Keratinocyte (primary cell): Measurements from ENCODE around the gene ACBD7. TPM values are rescaled to one million over a fixed set of nuclear protein-coding genes. Genes with fewer than 3 reads are reported as not detected.

Source experiments
- DNase-seq: peaks from one replicate; pipeline ENCODE4 v3.0.0-alpha.2; 2011; ENCODE audit warnings: low read depth, missing footprints, low spot score
- FAIRE-seq: peaks from 2 replicates; lab custom pipeline; 2011; peaks lifted over from hg19 to GRCh38; lab: Jason Lieb, UNC
- H2AFZ ChIP-seq: 2 replicates; pipeline ENCODE4 v1.6.0; 2012; ENCODE audit warnings: low read length, control low read depth, inconsistent platforms; ENCODE audit not compliant: control insufficient read depth
- H3K27ac ChIP-seq: 2 replicates; pipeline ENCODE4 v1.5.1; 2011; ENCODE audit warnings: low read length; ENCODE audit not compliant: control insufficient read depth, insufficient read depth
- H3K27me3 ChIP-seq: 3 replicates; pipeline ENCODE4 v1.6.0; 2011; ENCODE audit warnings: low read length; ENCODE audit not compliant: control insufficient read depth, insufficient read depth; ENCODE audit errors: extremely low read depth
- H3K36me3 ChIP-seq, 2 experiments: 2 replicates in 1 of 2; 3 replicates in 1 of 2; pipeline ENCODE4 v1.5.1; 2011; ENCODE audit warnings: low read length in 2 of 2, mild to moderate bottlenecking in 1 of 2; ENCODE audit not compliant: control insufficient read depth in 2 of 2, insufficient read depth in 2 of 2; ENCODE audit errors: extremely low read depth in 1 of 2
- H3K4me1 ChIP-seq: 3 replicates; pipeline ENCODE4 v1.5.1; 2011; ENCODE audit warnings: low read length; ENCODE audit not compliant: control insufficient read depth, insufficient read depth; ENCODE audit errors: extremely low read depth
- H3K4me2 ChIP-seq: 3 replicates; pipeline ENCODE4 v1.6.0; 2011; ENCODE audit warnings: low read depth, low read length; ENCODE audit not compliant: control insufficient read depth, insufficient read depth; ENCODE audit errors: extremely low read depth
- H3K4me3 ChIP-seq, 3 experiments: fragments of 200-600 bp in 1 of 3; sonication (generic) in 1 of 3; 2 replicates in 2 of 3; 3 replicates in 1 of 3; pipeline ENCODE4 v1.5.1; 2011 to 2016; ENCODE audit warnings: low read length in 3 of 3, mild to moderate bottlenecking in 3 of 3, control low read depth in 2 of 3, inconsistent platforms in 1 of 3, low read depth in 1 of 3, mixed read lengths in 1 of 3, mixed run types in 1 of 3, moderate library complexity in 1 of 3; ENCODE audit not compliant: control insufficient read depth in 2 of 3, insufficient read depth in 2 of 3; ENCODE audit errors: extremely low read depth in 1 of 3
- H3K79me2 ChIP-seq: 2 replicates; pipeline ENCODE4 v1.6.0; 2012; ENCODE audit warnings: low read length; ENCODE audit not compliant: control insufficient read depth, insufficient read depth
- H3K9ac ChIP-seq: 3 replicates; pipeline ENCODE4 v1.6.0; 2011; ENCODE audit warnings: low read length; ENCODE audit not compliant: control insufficient read depth, insufficient read depth; ENCODE audit errors: extremely low read depth
- H3K9me1 ChIP-seq: 3 replicates; pipeline ENCODE4 v1.6.0; 2011; ENCODE audit warnings: low read length; ENCODE audit not compliant: control insufficient read depth, insufficient read depth; ENCODE audit errors: extremely low read depth
- H3K9me3 ChIP-seq: 2 replicates; pipeline ENCODE4 v1.5.1; 2012; ENCODE audit warnings: low read depth, low read length; ENCODE audit not compliant: control insufficient read depth
- H4K20me1 ChIP-seq: 3 replicates; pipeline ENCODE4 v1.6.0; 2011; ENCODE audit warnings: low read length; ENCODE audit not compliant: control insufficient read depth, insufficient read depth; ENCODE audit errors: extremely low read depth
- CTCF ChIP-seq, 3 experiments: IDR thresholded peaks in 1 of 3; conservative IDR thresholded peaks in 1 of 3; optimal IDR thresholded peaks in 1 of 3; 2 replicates in 2 of 3; 3 replicates in 1 of 3; pipeline versions ENCODE3 to v1.5.1; 2011; ENCODE audit warnings: low read length in 3 of 3, mild to moderate bottlenecking in 3 of 3, moderate library complexity in 2 of 3, control low read depth in 1 of 3, inconsistent platforms in 1 of 3; ENCODE audit not compliant: insufficient read depth in 2 of 3; ENCODE audit errors: extremely low read depth in 1 of 3
- EZH2 ChIP-seq: IDR thresholded peaks from one replicate; pipeline ENCODE4 v1.6.1; 2012; ENCODE audit warnings: inconsistent platforms, mild to moderate bottlenecking, low read length, moderate library complexity
- dilution Hi-C: fragments of 300-500 bp; cut with MboI; formaldehyde crosslinking; loops from one replicate; pipeline ENCODE4 v1.7.0; 2020; ENCODE audit warnings: low sequenced_read_pairs; ENCODE audit not compliant: extremely low pct_ligation_motif_present
- polyA plus RNA-seq, 5 experiments: library from polyadenylated mRNA; depleted of rRNA in 3 of 5; stranded (reverse) in 3 of 5; stranded (forward) in 1 of 5; unstranded in 1 of 5; fragments of >200 nt; gene quantifications; 1 replicate in 1 of 5; 2 replicates in 3 of 5; 3 replicates in 1 of 5; pipeline versions ENCODE4 v1.2.1 to v1.2.3, GENCODE V29; 2011 to 2012; ENCODE audit warnings: missing spikeins in 2 of 5, low read depth in 1 of 5, low replicate concordance in 1 of 5

ACBD7 gene
- polyA plus RNA-seq, 1 donor (not counting 4 experiments of a cell fraction or from before 2014, with no cell fraction given), result 0.20 TPM

- Histone ChIP-seq H3K27ac (no peak overlapping the region), H2AFZ (no peak overlapping the region), H3K79me2 (no peaks in the 10 kb centered on the region), H3K27me3 (no peaks in the 10 kb centered on the region), H3K9me3 (no peaks in the 10 kb centered on the region), H3K4me1 (peaks cover 5% of the 10 kb centered on the region), H3K36me3 (no peaks in the 10 kb centered on the region), H3K9me1 (no peaks in the 10 kb centered on the region), H3K4me2 (no peak overlapping the region), H3K9ac (no peak overlapping the region), H4K20me1 (no peaks in the 10 kb centered on the region), H3K4me3 (no peak overlapping the region)
- FAIRE-seq, result no peak
- DNase-seq, result no peak
- dilution Hi-C loops, result no loop called here
- TF ChIP-seq EZH2 (no peak), CTCF (optimal IDR thresholded peaks at IDR 0.05 in 1 of 3, IDR thresholded peaks at IDR 0.05 in 1 of 3, conservative IDR thresholded peaks at IDR 0.05 in 1 of 3; ENCODE audit: extremely low read depth in 1 of 3, insufficient read depth in 2 of 3, low read length in 3 of 3) (no peak)
Observed at GRCh38 chr10:15049533-15049932, 39.0 kb downstream of the ACBD7 start.

DNA sequence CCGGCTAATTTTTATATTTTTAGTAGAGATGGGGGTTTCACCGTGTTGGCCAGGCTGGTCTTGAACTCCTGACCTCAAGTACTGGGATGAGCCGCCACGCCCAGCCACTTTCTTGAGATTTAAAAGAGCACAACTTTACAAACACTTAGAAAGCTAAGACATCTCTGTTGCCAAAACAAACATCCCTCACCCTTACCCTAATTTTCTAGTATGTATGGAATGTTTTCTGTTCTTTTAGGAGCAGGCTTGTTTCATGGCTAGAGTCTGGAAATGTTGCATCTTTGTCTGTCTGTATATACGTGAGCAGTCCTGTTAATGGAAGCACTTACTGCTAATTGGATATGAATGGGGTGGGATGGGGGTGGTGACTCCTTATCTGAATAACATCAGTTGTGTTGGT, 42.0 kb downstream of the ACBD7 start:
- Histone ChIP-seq H3K79me2 (no peaks in the 10 kb centered on the region), H3K27ac (no peak overlapping the region), H2AFZ (no peak overlapping the region), H3K4me1 (peaks cover 5% of the 10 kb centered on the region), H3K36me3 (no peaks in the 10 kb centered on the region), H3K4me2 (no peak overlapping the region), H3K27me3 (no peaks in the 10 kb centered on the region), H3K9me3 (no peaks in the 10 kb centered on the region), H3K4me3 (no peak overlapping the region), H3K9me1 (no peaks in the 10 kb centered on the region), H3K9ac (no peak overlapping the region), H4K20me1 (no peaks in the 10 kb centered on the region)
- dilution Hi-C loops, result no loop called here
- no peak for DNase-seq
- no peak for TF ChIP-seq CTCF (optimal IDR thresholded peaks at IDR 0.05 in 1 of 3, IDR thresholded peaks at IDR 0.05 in 1 of 3, conservative IDR thresholded peaks at IDR 0.05 in 1 of 3; ENCODE audit: extremely low read depth in 1 of 3, insufficient read depth in 2 of 3, low read length in 3 of 3)
- no peak for TF ChIP-seq EZH2
- FAIRE-seq, result no peak
